Mucosa of descending colon (tissue), 3 donors: Measurements from ENCODE around the gene SNX32. TPM values are rescaled to one million over a fixed set of nuclear protein-coding genes. Genes with fewer than 3 reads are reported as not detected.
"Not testable (repeated sequence)": the region's sequence is repeated elsewhere in the genome, so short reads cannot be mapped to it uniquely, and the experiment has no call there.

Experiments used
- ATAC-seq: fragments of 200-7000 bp; cut with Tn5 transposase; one replicate; pipeline ENCODE4 v1.9.1; 2020; ENCODE audit warnings: mild to moderate bottlenecking, moderate library complexity
- DNase-seq, 3 donors: peaks; one replicate each; pipeline ENCODE4 v3.0.0-alpha.2; 2020
- H3K36me3 ChIP-seq: fragments of 200-600 bp; one replicate; pipeline ENCODE4 v1.8.0; 2021; ENCODE audit warnings: low read depth, mild to moderate bottlenecking
- H3K4me1 ChIP-seq: fragments of 200-600 bp; one replicate; pipeline ENCODE4 v1.8.0; 2021; ENCODE audit warnings: low read depth, mild to moderate bottlenecking
- H3K4me3 ChIP-seq: fragments of 200-600 bp; one replicate; pipeline ENCODE4 v1.8.0; 2021; ENCODE audit warnings: mild to moderate bottlenecking
- H3K9me3 ChIP-seq: fragments of 200-600 bp; one replicate; pipeline ENCODE4 v1.8.0; 2021; ENCODE audit warnings: mild to moderate bottlenecking
- intact Hi-C, 2 donors: fragments of 100-400 bp; cut with DNase I in 1 of 2; cut with micrococcal nuclease in 1 of 2; formaldehyde crosslinking; loops; one replicate each; pipeline versions ENCODE4 v1.11.0 to v1.11.1; 2022; cut with DNase I, micrococcal nuclease
- total RNA-seq, 3 donors: library from RNA; stranded (reverse); fragmentation: NEBNext Ultra II Directional in 2 of 3; extraction: Animal tissue kit (Norgen Biotek cat#: 25700) in 2 of 3; gene quantifications; one replicate each; pipeline versions ENCODE4 v1.2.1 to v1.2.4, GENCODE V29; 2021 to 2023
- TF ChIP-seq, protein P1 (sequence below): fragments of 200-600 bp; IDR thresholded peaks from one replicate; pipeline ENCODE4 v1.8.0; 2022; ENCODE audit warnings: antibody characterized with exemption, mild to moderate bottlenecking
- donor health status: DM: no; HTN: no; CAD: no; lungs with moderate emphysema.
- donor health status: DM: no; HTN: no; CAD: no.
- donor health status: DM: no; HTN: yes; CAD: no.

The SNX32 gene
- total RNA-seq, 3 donors from 2014 or later: 1.1 to 9.4 (median 1.4) TPM

DNA sequence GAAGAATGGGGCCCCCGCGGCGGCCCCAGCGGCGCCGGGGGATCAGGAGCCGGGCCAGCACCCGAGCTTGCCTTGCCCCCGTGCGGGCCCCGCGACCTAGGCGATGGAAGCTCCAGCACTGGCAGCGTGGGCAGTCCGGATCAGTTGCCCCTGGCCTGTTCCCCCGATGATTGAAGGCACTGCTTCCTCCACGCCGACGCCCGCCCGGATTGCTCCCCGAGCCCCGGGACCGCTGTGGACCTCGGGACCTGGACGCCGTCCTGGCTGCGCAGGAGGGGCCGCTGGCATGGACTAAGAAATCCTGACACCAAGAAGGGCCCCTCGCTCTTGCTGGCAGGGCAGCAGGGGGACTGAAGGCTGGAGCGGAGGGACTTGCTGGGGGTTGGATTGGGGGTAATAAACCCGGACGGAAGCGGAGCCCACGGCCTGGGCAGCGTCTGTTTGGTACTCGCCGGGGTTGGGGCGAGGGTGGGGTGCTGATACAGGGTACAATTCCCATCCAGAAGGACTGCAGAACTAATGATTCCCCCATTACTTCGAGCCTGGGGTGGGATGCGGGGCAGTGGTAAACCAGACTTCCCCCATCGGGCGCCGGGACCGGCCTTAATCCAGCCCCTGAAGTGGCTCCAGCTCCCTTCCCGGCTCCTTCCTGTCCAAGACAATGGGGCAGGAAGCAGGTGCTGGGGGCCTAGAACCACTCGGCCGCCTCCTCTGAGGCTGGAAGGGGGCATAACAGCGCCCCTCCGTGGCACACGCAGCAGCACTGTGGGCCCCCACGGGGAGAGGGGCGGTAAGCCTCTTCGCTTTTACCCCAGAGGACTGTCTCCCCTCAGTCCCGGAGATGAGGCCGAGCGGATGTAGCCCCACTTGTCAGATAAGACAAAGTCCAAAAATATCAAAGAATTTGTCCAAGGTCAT lies 57.7 kb downstream of the SNX32 start:
- DNase-seq: peak in 2 of 3 donors; percentile 55 to 71

DNA sequence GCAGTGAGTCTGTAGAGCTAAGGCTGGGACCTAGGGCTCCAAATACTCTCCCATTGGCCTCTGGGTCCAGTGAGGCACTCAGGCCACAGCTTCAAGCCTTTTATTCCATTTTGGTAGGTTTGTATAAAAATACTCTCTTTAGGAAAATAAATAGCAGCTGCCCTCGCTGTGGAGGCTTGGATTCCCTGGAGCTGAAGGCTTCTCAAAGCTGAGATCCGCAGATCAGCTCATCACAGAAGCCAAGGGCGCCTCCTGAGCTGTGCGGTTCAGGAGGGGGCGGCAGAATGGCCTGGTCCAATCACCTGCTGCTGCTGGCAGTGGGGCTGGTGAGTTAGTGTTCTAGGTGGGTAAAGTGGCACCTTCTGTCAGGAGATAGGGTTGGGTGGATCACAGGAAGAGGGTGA lies 58.4 kb downstream of the SNX32 start:
- H3K4me3 ChIP-seq, H3K9me3 ChIP-seq, ATAC-seq, intact Hi-C loops, H3K36me3 ChIP-seq: not testable (repeated sequence)
- H3K4me1 ChIP-seq: peaks cover 29% of the 10 kb centered on the region
- peak in 1 of 3 donors; percentile 31 for DNase-seq

More for the DNA sequence above, 57.7 kb downstream of the SNX32 start:
- ATAC-seq: no peak
- Histone ChIP-seq H3K36me3 (no peaks in the 10 kb centered on the region), H3K9me3 (no peaks in the 10 kb centered on the region), H3K4me1 (peaks cover 31% of the 10 kb centered on the region), H3K4me3 (peak overlapping the region; percentile 30)
- intact Hi-C loops: no loop called here
- TF ChIP-seq, protein P1, sequence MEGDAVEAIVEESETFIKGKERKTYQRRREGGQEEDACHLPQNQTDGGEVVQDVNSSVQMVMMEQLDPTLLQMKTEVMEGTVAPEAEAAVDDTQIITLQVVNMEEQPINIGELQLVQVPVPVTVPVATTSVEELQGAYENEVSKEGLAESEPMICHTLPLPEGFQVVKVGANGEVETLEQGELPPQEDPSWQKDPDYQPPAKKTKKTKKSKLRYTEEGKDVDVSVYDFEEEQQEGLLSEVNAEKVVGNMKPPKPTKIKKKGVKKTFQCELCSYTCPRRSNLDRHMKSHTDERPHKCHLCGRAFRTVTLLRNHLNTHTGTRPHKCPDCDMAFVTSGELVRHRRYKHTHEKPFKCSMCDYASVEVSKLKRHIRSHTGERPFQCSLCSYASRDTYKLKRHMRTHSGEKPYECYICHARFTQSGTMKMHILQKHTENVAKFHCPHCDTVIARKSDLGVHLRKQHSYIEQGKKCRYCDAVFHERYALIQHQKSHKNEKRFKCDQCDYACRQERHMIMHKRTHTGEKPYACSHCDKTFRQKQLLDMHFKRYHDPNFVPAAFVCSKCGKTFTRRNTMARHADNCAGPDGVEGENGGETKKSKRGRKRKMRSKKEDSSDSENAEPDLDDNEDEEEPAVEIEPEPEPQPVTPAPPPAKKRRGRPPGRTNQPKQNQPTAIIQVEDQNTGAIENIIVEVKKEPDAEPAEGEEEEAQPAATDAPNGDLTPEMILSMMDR: no peak

DNA sequence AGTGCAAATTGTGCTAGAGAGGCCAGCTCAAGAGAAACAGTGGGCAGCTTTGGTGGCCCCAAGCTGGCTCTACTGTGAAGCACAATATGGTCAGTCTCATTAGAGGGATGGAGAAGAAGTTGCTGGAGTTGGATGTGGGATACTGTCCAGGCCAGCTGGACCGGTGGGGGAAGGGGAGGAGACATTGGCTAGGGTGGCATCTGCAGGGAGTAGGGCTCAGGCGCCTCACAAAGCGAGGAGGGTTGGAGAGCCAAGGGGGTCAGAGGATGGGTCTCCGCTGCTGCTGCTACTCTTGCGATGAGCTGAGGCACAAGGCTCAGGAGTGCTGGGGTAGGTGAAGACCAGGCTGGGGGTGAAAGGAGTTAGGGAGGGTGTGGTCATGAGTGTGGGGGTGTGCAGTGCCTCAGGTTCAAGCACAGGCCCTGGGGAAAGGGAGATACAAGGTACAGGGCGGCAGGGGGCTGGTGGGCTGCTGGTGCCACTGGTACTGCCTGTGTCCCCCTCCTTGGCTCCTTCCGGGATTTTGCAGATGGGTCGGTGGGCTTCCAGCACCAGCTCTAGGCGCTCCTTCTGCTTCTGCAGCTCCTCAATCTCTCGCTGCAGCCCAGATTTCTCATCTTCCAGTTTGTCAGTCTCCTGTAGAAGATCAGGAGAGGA lies 59.0 kb downstream of the SNX32 start:
- peaks cover 22% of the 10 kb centered on the region for H3K4me1 ChIP-seq
- no peak overlapping the region for H3K4me3 ChIP-seq
- DNase-seq (peak in 1 of 3 donors; percentile 33), ATAC-seq (no peak)
- TF ChIP-seq, protein P1: no peak
- intact Hi-C loops: no loop called here
- no peaks in the 10 kb centered on the region for H3K36me3 ChIP-seq
- no peaks in the 10 kb centered on the region for H3K9me3 ChIP-seq

DNA sequence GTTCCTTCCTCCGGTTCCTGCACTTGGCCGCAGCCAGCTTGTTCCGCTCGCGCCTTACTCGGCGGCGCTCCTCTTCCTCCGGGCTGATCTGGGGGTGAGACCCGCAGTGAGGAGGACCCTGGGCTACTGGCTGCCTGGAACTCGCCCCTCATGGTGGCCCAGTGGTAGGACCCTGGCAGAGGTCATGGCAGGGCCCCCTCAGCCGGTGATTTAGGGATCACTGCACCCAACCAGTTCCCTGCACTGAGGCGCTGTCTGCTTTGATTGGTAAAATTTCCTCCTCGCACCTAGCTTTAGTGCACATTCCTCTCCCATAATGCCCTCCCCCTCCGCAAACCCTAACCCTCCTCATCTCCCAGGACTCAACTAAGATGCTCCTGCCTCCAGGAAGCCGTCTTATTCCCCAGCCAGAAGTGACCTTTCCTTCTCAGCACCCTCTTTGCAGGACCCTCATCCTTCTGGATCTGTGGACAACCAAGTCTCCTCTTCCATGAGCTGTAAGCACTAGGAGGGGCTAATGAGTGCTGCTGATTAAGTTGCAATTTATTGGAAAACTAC lies 60.4 kb downstream of the SNX32 start:
- H3K4me1 ChIP-seq: peaks cover 18% of the 10 kb centered on the region
- ATAC-seq (no peak), DNase-seq (peak in 2 of 3 donors; percentile 61 to 86)
- intact Hi-C loops: no loop called here
- H3K9me3 ChIP-seq: no peaks in the 10 kb centered on the region
- H3K36me3 ChIP-seq: no peaks in the 10 kb centered on the region
- TF ChIP-seq, protein P1: no peak
- H3K4me3 ChIP-seq: no peak overlapping the region

DNA sequence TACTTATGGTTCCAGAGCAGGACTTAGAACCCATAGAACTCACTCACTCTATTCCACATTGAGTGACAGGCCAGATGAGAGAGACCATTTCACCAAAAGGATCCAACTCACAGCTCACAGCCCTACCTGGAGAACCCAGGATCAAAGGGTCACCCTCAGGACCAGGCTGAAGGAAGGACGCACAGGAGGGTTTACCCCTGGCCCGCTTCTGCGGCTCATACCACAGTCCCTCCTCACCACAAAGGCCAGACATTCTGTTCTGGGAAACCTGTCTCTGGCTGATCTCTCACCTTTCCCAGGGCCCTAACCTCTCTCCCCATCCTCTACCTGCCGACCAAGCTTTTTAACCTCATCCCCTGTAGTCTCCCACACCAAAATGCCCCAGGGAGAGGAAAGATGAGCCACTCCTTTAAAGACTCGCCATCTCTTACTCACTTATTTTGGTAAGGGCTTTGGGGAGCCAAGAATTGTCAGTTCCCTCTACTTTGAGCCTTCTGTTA lies 61.8 kb downstream of the SNX32 start:
- H3K36me3 ChIP-seq: no peaks in the 10 kb centered on the region
- no peak overlapping the region for H3K4me3 ChIP-seq
- TF ChIP-seq, protein P1: no peak
- no peak for ATAC-seq
- H3K4me1 ChIP-seq: peaks cover 24% of the 10 kb centered on the region
- no peaks in the 10 kb centered on the region for H3K9me3 ChIP-seq
- DNase-seq: no peak
- intact Hi-C loops: no loop called here
